GM12878 (cell line): Measurements from ENCODE around the gene NET1. TPM values are rescaled to one million over a fixed set of nuclear protein-coding genes. Genes with fewer than 3 reads are reported as not detected.

ENCODE experiments used
- ATAC-seq: fragments of 200-7000 bp; cut with Tn5 transposase; 3 replicates; pipeline ENCODE4 v1.9.1; 2020; ENCODE audit warnings: mild to moderate bottlenecking, moderate library complexity
- BruUV-seq: library from RNA; stranded (reverse); fragments of 400-500 nt; replicated peaks from 2 replicates; lab custom pipeline; 2021; lab: Mats Ljungman, UMichigan
- CTCF ChIA-PET: fragments of 300-600 bp; sonication (Branson Sonifier 250); formaldehyde crosslinking; extraction: SDS; loops from one replicate; lab custom pipeline; 2021; ENCODE audit warnings: inconsistent platforms; lab: Yijun Ruan, JAX
- POLR2A ChIA-PET: fragments of 350-600 bp; formaldehyde crosslinking; extraction: SDS; loops from one replicate; lab custom pipeline; 2021; ENCODE audit warnings: inconsistent platforms; lab: Charles Lee
- RAD21 ChIA-PET: fragments of 300-600 bp; sonication (Branson Sonifier 250); formaldehyde crosslinking; loops from one replicate; lab custom pipeline; 2023; ENCODE audit warnings: antibody characterized with exemption; ENCODE audit not compliant: unreplicated experiment; lab: Charles Lee
- SMC1A ChIA-PET: fragments of 300-600 bp; sonication (Branson Sonifier 250); formaldehyde crosslinking; loops from one replicate; lab custom pipeline; 2023; ENCODE audit not compliant: unreplicated experiment, uncharacterized antibody; lab: Charles Lee
- DNase-seq: peaks from one replicate; pipeline ENCODE4 v3.0.0-alpha.2; 2011; ENCODE audit warnings: low read depth, low spot score
- FAIRE-seq: peaks from 3 replicates; lab custom pipeline; 2011; peaks lifted over from hg19 to GRCh38; lab: Jason Lieb, UNC
- H2AFZ ChIP-seq: 2 replicates; pipeline ENCODE4 v1.6.0; 2011; ENCODE audit warnings: low read depth, low read length, control low read depth; ENCODE audit not compliant: control insufficient read depth
- H3K27ac ChIP-seq: 2 replicates; pipeline ENCODE4 v1.5.1; 2011; ENCODE audit warnings: control low read depth; ENCODE audit not compliant: control insufficient read depth, insufficient read depth
- H3K27me3 ChIP-seq, 2 experiments: replicated peaks in 1 of 2; 2 replicates each; pipeline versions ENCODE4 v1.6.0 to v1.6.1; 2011; ENCODE audit warnings: low read length in 1 of 2; ENCODE audit not compliant: control insufficient read depth in 2 of 2, insufficient read depth in 2 of 2
- H3K36me3 ChIP-seq, 2 experiments: 2 replicates each; pipeline ENCODE4 v1.5.1; 2011; ENCODE audit warnings: low read length in 1 of 2; ENCODE audit not compliant: control insufficient read depth in 2 of 2, insufficient read depth in 2 of 2
- H3K4me1 ChIP-seq: 2 replicates; pipeline ENCODE4 v1.6.1; 2011; ENCODE audit warnings: mild to moderate bottlenecking, low read length, moderate library complexity, mixed read lengths; ENCODE audit not compliant: control insufficient read depth, insufficient read depth
- H3K4me2 ChIP-seq: 2 replicates; pipeline ENCODE4 v1.6.0; 2011; ENCODE audit warnings: control low read depth; ENCODE audit not compliant: control insufficient read depth, insufficient read depth
- H3K4me3 ChIP-seq: fragments of 200-600 bp; sonication (generic); 2 replicates; pipeline ENCODE4 v1.5.1; 2016
- H3K79me2 ChIP-seq: 2 replicates; pipeline ENCODE4 v1.6.0; 2011; ENCODE audit warnings: low read length; ENCODE audit not compliant: control insufficient read depth, insufficient read depth
- H3K9ac ChIP-seq: 2 replicates; pipeline ENCODE4 v1.8.0; 2011; ENCODE audit warnings: low read length, control low read depth, mixed read lengths; ENCODE audit not compliant: control insufficient read depth, insufficient read depth
- H3K9me3 ChIP-seq: replicated peaks from 3 replicates; pipeline ENCODE4 v1.5.1; 2011; ENCODE audit warnings: mild to moderate bottlenecking, low read length; ENCODE audit not compliant: control insufficient read depth, insufficient read depth
- H4K20me1 ChIP-seq: 2 replicates; pipeline ENCODE4 v1.6.0; 2011; ENCODE audit not compliant: control insufficient read depth, insufficient read depth
- BCLAF1 ChIP-seq: fragments of 450-650 bp; IDR thresholded peaks from 2 replicates; pipeline ENCODE4 v1.6.1; 2017; ENCODE audit warnings: antibody characterized with exemption, mild to moderate bottlenecking, moderate library complexity
- MTA3 ChIP-seq: IDR thresholded peaks from 2 replicates; pipeline ENCODE4 v1.6.1; 2012; ENCODE audit warnings: low read length, inconsistent platforms, borderline replicate concordance
- MYB ChIP-seq: fragments of 150-350 bp; IDR thresholded peaks from 2 replicates; pipeline ENCODE4 v1.6.1; 2014; ENCODE audit warnings: mild to moderate bottlenecking, low read depth, low read length, borderline replicate concordance
- POLR2A ChIP-seq: IDR thresholded peaks from 2 replicates; pipeline ENCODE4 v1.6.1; 2011; ENCODE audit warnings: low read depth, mild to moderate bottlenecking, low read length
- POLR2AphosphoS2 ChIP-seq: IDR thresholded peaks from 2 replicates; pipeline ENCODE4 v1.6.1; 2011; ENCODE audit warnings: low read depth, mild to moderate bottlenecking, low read length, improper control_type of control experiment, moderate library complexity
- RAD21 ChIP-seq: IDR thresholded peaks from 2 replicates; pipeline ENCODE4 v1.6.1; 2011; ENCODE audit warnings: mild to moderate bottlenecking, low read depth, low read length, moderate library complexity; ENCODE audit not compliant: insufficient read depth
- RCOR1 ChIP-seq: conservative IDR thresholded peaks from 2 replicates; pipeline ENCODE4 v1.6.1; 2012; ENCODE audit warnings: low read depth, low read length, improper control_type of control experiment
- RFX5 ChIP-seq: IDR thresholded peaks from 2 replicates; pipeline ENCODE4 v1.6.1; 2011; ENCODE audit warnings: low read depth, low read length, improper control_type of control experiment
- SMAD1 ChIP-seq: fragments of 450-650 bp; IDR thresholded peaks from 2 replicates; pipeline ENCODE4 v1.6.1; 2018; ENCODE audit warnings: mild to moderate bottlenecking, low read depth; ENCODE audit not compliant: partially characterized antibody
- TCF12 ChIP-seq: IDR thresholded peaks from 2 replicates; pipeline ENCODE4 v1.6.1; 2011; ENCODE audit warnings: low read depth, mild to moderate bottlenecking, low read length
- WRNIP1 ChIP-seq: IDR thresholded peaks from 2 replicates; pipeline ENCODE4 v1.6.1; 2011; ENCODE audit warnings: low read depth, low read length, improper control_type of control experiment, borderline replicate concordance
- ZNF622 ChIP-seq: fragments of 450-650 bp; IDR thresholded peaks from 2 replicates; pipeline ENCODE4 v1.6.1; 2017; ENCODE audit warnings: mild to moderate bottlenecking, inconsistent platforms
- WGBS: methylation state at CpG from one replicate; pipeline ENCODE4 v1.1.6; 2016; ENCODE audit warnings: low lambda C conversion rate; ENCODE audit not compliant: insufficient replicate concordance, insufficient coverage; ENCODE audit errors: missing lambda C conversion rate; 5-methylcytosine and 5-hydroxymethylcytosine counted together
- in situ Hi-C: fragments of 300-500 bp; cut with MboI; formaldehyde crosslinking; loops from 9 replicates; pipeline ENCODE4 v1.14.3; 2018; ENCODE audit warnings: mixed read lengths
- intact Hi-C: fragments of 100-400 bp; cut with micrococcal nuclease; formaldehyde crosslinking; loops from one replicate; pipeline ENCODE4 v1.14.2; 2022; ENCODE audit not compliant: unreplicated experiment
- polyA plus RNA-seq, 11 experiments: library from polyadenylated mRNA; depleted of rRNA in 4 of 11; unstranded in 6 of 11; stranded (reverse) in 5 of 11; fragments of >200 nt; fragmentation: Nextera tagmentation in 4 of 11; fragmentation: Illumina TruSeq in 1 of 11; extraction: Ambion mirVana in 4 of 11; extraction: Trizol in 1 of 11; gene quantifications; 1 replicate in 1 of 11; 2 replicates in 10 of 11; pipeline versions ENCODE4 v1.2.1 to v1.2.3, GENCODE V29; 2011 to 2016; ENCODE audit warnings: inconsistent platforms in 2 of 11, missing spikeins in 2 of 11, low read depth in 1 of 11
- total RNA-seq, 4 experiments: library from RNA; depleted of rRNA in 3 of 4; stranded (reverse); fragments of >200 nt in 3 of 4; fragmentation: Illumina TruSeq in 1 of 4; extraction: Trizol in 1 of 4; gene quantifications; 2 replicates each; pipeline versions ENCODE4 v1.2.1 to v1.2.3, GENCODE V29; 2013 to 2021
- TF ChIP-seq, protein P1 (sequence below): fragments of 450-650 bp; IDR thresholded peaks from 2 replicates; pipeline ENCODE4 v1.6.1; 2017; ENCODE audit warnings: mild to moderate bottlenecking

Gene NET1
- total and polyA plus RNA-seq, 10 of the 15 experiments (the other 5 are each of a cell fraction or from before 2014, with no cell fraction given) = 6.5 to 22.7 (median 18.4) TPM

DNA sequence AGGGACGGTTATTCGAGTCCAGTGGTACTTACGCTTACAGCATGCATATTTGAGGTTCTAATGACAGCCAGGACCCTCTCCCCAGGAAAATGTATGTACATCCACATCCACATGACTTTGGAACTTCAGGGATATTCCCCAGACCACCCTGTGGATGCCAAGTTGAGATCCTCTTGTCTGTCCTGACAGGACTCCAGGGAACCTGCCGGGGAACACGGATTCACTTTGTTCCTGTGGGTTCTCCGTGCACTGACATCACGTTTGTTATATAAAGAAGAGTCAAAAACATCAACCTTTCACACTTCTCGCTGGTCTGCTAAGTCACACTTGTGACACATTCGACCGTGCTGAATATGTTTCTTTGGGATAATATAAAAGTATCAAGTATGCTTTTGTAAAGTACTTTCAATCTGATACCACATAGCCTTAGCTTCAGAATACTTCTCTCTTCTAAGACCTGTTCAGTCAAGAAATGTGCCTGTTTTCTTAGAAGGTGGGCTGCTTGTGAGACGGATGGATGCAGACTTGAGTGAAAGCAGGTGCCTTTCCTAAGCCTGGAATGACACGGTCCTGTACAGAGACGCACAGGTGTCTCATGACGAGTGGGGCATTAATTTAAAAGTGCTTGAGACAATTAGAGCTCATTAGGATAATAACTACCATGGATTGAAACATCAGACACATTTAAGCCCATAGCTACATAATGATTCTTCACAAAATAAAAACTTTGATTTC lies 48.3 kb downstream of the NET1 start:
- Histone ChIP-seq H3K4me2 (no peak overlapping the region), H3K4me1 (no peaks in the 10 kb centered on the region), H2AFZ (no peak overlapping the region), H3K27me3 (no peaks in the 10 kb centered on the region), H3K9ac (no peak overlapping the region), H4K20me1 (no peaks in the 10 kb centered on the region), H3K79me2 (no peaks in the 10 kb centered on the region), H3K36me3 (peaks cover 4% of the 10 kb centered on the region in 2 experiments), H3K27ac (no peak overlapping the region), H3K9me3 (no peaks in the 10 kb centered on the region), H3K4me3 (no peak overlapping the region)
- ChIA-PET POLR2A (no interaction called here), CTCF (interaction anchor here (1.0 to 3.0 kb wide), 3 partner anchors 19 to 162 kb away, joined by 4 to 22 read pairs (median 13); no protein-coding TSS in a partner anchor), SMC1A (interaction anchor here (0.9 to 1.5 kb wide), 3 partner anchors 17 to 162 kb away, joined by 3 to 5 read pairs (median 3); no protein-coding TSS in a partner anchor), RAD21 (interaction anchor here (1.0 kb wide), 1 partner anchor 17 kb away, joined by 4 read pairs; no protein-coding TSS in a partner anchor)
- TF ChIP-seq TCF12 (no peak), MYB (no peak), WRNIP1 (no peak), RAD21 (no peak)
- FAIRE-seq (no peak), ATAC-seq (no peak), DNase-seq (no peak)
- 96% methylated on average over 14 of the region's 14 CpGs for WGBS
- BruUV-seq = no TSS peak
- intact Hi-C loops = no loop called here
- in situ Hi-C loops = no loop called here

GRCh38 chr10:5461203-5461588 lies 48.8 kb downstream of the NET1 start:
- Histone ChIP-seq H2AFZ (no peak overlapping the region), H3K79me2 (no peaks in the 10 kb centered on the region), H3K36me3 (peaks cover under 1 to 4% of the 10 kb centered on the region in 2 experiments; a peak in 2 of 4 replicates), H3K4me3 (no peak overlapping the region), H3K9ac (no peak overlapping the region), H3K9me3 (no peaks in the 10 kb centered on the region), H4K20me1 (no peaks in the 10 kb centered on the region), H3K27me3 (no peaks in the 10 kb centered on the region), H3K27ac (no peak overlapping the region), H3K4me1 (no peaks in the 10 kb centered on the region), H3K4me2 (no peak overlapping the region)
- no peak for ATAC-seq
- DNase-seq = no peak
- intact Hi-C loops (no loop called here), in situ Hi-C loops (no loop called here)
- ChIA-PET CTCF (interaction anchor here (1.0 to 3.0 kb wide), 4 partner anchors 19 to 168 kb away, joined by 4 to 22 read pairs (median 10); no protein-coding TSS in a partner anchor), SMC1A (interaction anchor here (0.9 to 1.5 kb wide), 3 partner anchors 18 to 162 kb away, joined by 3 to 5 read pairs (median 3); no protein-coding TSS in a partner anchor), POLR2A (no interaction called here), RAD21 (interaction anchor here (1.0 kb wide), 1 partner anchor 18 kb away, joined by 4 read pairs; no protein-coding TSS in a partner anchor)
- no TSS peak for BruUV-seq
- WGBS = 93% methylated on average over 4 of the region's 4 CpGs
- no peak for FAIRE-seq
- TF ChIP-seq POLR2AphosphoS2 = no peak
- TF ChIP-seq, protein P1, sequence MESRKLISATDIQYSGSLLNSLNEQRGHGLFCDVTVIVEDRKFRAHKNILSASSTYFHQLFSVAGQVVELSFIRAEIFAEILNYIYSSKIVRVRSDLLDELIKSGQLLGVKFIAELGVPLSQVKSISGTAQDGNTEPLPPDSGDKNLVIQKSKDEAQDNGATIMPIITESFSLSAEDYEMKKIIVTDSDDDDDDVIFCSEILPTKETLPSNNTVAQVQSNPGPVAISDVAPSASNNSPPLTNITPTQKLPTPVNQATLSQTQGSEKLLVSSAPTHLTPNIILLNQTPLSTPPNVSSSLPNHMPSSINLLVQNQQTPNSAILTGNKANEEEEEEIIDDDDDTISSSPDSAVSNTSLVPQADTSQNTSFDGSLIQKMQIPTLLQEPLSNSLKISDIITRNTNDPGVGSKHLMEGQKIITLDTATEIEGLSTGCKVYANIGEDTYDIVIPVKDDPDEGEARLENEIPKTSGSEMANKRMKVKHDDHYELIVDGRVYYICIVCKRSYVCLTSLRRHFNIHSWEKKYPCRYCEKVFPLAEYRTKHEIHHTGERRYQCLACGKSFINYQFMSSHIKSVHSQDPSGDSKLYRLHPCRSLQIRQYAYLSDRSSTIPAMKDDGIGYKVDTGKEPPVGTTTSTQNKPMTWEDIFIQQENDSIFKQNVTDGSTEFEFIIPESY = no peak
- TF ChIP-seq RCOR1 = no peak
- TF ChIP-seq ZNF622 = no peak
- TF ChIP-seq MTA3 = no peak
- no peak for TF ChIP-seq BCLAF1
- TF ChIP-seq SMAD1 = no peak
- TF ChIP-seq RFX5 = no peak
- no peak for TF ChIP-seq POLR2A
